Peyer's patch (tissue), 4 donors: ENCODE measurements around the gene FIGLA. TPM values are rescaled to one million over a fixed set of nuclear protein-coding genes. Genes with fewer than 3 reads are reported as not detected.

ENCODE experiments used
- DNase-seq, 3 donors: peaks; one replicate each; pipeline ENCODE4 v3.0.0-alpha.2; 2017 to 2019
- H3K27ac ChIP-seq, 4 donors: fragments of 200-600 bp; sonication (generic); one replicate each; pipeline ENCODE4 v1.5.1; 2016 to 2019
- H3K27me3 ChIP-seq, 2 donors: fragments of 200-600 bp; sonication (generic); one replicate each; pipeline ENCODE4 v1.5.1; 2019
- H3K36me3 ChIP-seq, 3 donors: fragments of 200-600 bp; sonication (generic); one replicate each; pipeline ENCODE4 v1.5.1; 2016 to 2019
- H3K4me1 ChIP-seq, 4 donors: fragments of 200-600 bp; sonication (generic); one replicate each; pipeline ENCODE4 v1.5.1; 2016 to 2019
- H3K4me3 ChIP-seq, 4 donors: fragments of 200-600 bp; sonication (generic); 1 replicate in 3 of 4; 2 replicates in 1 of 4; pipeline ENCODE4 v1.5.1; 2016 to 2019; ENCODE audit warnings: mild to moderate bottlenecking in 1 of 4
- H3K9me3 ChIP-seq, 4 donors: fragments of 200-600 bp; sonication (generic); one replicate each; pipeline ENCODE4 v1.5.1; 2016 to 2019; ENCODE audit warnings: mild to moderate bottlenecking in 1 of 4
- CTCF ChIP-seq, 6 experiments: fragments of 450-650 bp in 4 of 6; fragments of 200-600 bp in 2 of 6; sonication (generic) in 1 of 6; IDR thresholded peaks; one replicate each; pipeline ENCODE4 v1.5.1; 2017 to 2019; ENCODE audit warnings: antibody characterized with exemption in 6 of 6, mild to moderate bottlenecking in 3 of 6, moderate library complexity in 1 of 6
- POLR2A ChIP-seq, 2 donors: fragments of 450-650 bp; IDR thresholded peaks; one replicate each; pipeline ENCODE4 v1.5.1; 2017; ENCODE audit warnings: antibody characterized with exemption in 2 of 2, mild to moderate bottlenecking in 2 of 2, moderate library complexity in 2 of 2
- total RNA-seq, 4 donors: library from RNA; depleted of rRNA; stranded (reverse); fragments of >200 nt; gene quantifications; one replicate each; pipeline ENCODE4 v1.1.0, GENCODE V29; 2016

FIGLA gene
- total RNA-seq, 4 donors from 2014 or later, result not detected

- Histone ChIP-seq H3K36me3 (no peaks in the 10 kb centered on the region), H3K4me1 (no peaks in the 10 kb centered on the region), H3K27me3 (no peaks in the 10 kb centered on the region), H3K9me3 (no peaks in the 10 kb centered on the region), H3K27ac (no peak overlapping the region), H3K4me3 (no peak overlapping the region)
- TF ChIP-seq CTCF (IDR thresholded peaks at IDR 0.05), result no peak
- TF ChIP-seq POLR2A (IDR thresholded peaks at IDR 0.05), result no peak
- no peak for DNase-seq
Measured at GRCh38 chr2:70747284-70747683, 43.2 kb downstream of the FIGLA start.

GRCh38 chr2:70746094-70746974 lies 44.1 kb downstream of the FIGLA start:
- no peaks in the 10 kb centered on the region for H3K4me1 ChIP-seq
- H3K27ac ChIP-seq, result no peak overlapping the region
- H3K36me3 ChIP-seq, result no peaks in the 10 kb centered on the region
- no peaks in the 10 kb centered on the region for H3K9me3 ChIP-seq
- no peak for DNase-seq
- TF ChIP-seq CTCF (IDR thresholded peaks at IDR 0.05) (no peak), POLR2A (IDR thresholded peaks at IDR 0.05) (no peak)
- no peaks in the 10 kb centered on the region for H3K27me3 ChIP-seq
- no peak overlapping the region for H3K4me3 ChIP-seq

GRCh38 chr2:70745276-70745825 lies 45.1 kb downstream of the FIGLA start:
- Histone ChIP-seq H3K9me3 (no peaks in the 10 kb centered on the region), H3K4me3 (no peak overlapping the region), H3K4me1 (no peaks in the 10 kb centered on the region), H3K27ac (no peak overlapping the region), H3K36me3 (no peaks in the 10 kb centered on the region), H3K27me3 (no peaks in the 10 kb centered on the region)
- no peak for TF ChIP-seq CTCF (IDR thresholded peaks at IDR 0.05)
- no peak for TF ChIP-seq POLR2A (IDR thresholded peaks at IDR 0.05)
- no peak for DNase-seq

- Histone ChIP-seq H3K27me3 (no peaks in the 10 kb centered on the region), H3K4me3 (no peak overlapping the region), H3K4me1 (no peaks in the 10 kb centered on the region), H3K27ac (no peak overlapping the region), H3K36me3 (no peaks in the 10 kb centered on the region), H3K9me3 (no peaks in the 10 kb centered on the region)
- DNase-seq, result no peak
- no peak for TF ChIP-seq CTCF (IDR thresholded peaks at IDR 0.05)
- no peak for TF ChIP-seq POLR2A (IDR thresholded peaks at IDR 0.05)
Measured at GRCh38 chr2:70744397-70744796, 46.0 kb downstream of the FIGLA start.

GRCh38 chr2:70743677-70744076 lies 46.8 kb downstream of the FIGLA start:
- DNase-seq, result no peak
- TF ChIP-seq POLR2A (IDR thresholded peaks at IDR 0.05) (no peak), CTCF (IDR thresholded peaks at IDR 0.05) (no peak)
- Histone ChIP-seq H3K4me1 (no peaks in the 10 kb centered on the region), H3K4me3 (no peak overlapping the region), H3K27ac (no peak overlapping the region), H3K27me3 (no peaks in the 10 kb centered on the region), H3K9me3 (no peaks in the 10 kb centered on the region), H3K36me3 (no peaks in the 10 kb centered on the region)
